Glutamatergic neuron (in vitro differentiated cells): Measurements from ENCODE around the gene TNFRSF9. TPM values are rescaled to one million over a fixed set of nuclear protein-coding genes. Genes with fewer than 3 reads are reported as not detected.
"Not testable (repeated sequence)": the region's sequence is repeated elsewhere in the genome, so short reads cannot be mapped to it uniquely, and the experiment has no call there.

Source experiments
- DNase-seq: peaks from one replicate; pipeline ENCODE4 v3.0.0; 2022
- H3K27ac Mint-ChIP-seq: one replicate; pipeline ENCODE4 v1.8.0; 2020; ENCODE audit warnings: mild to moderate bottlenecking, mixed read lengths, inconsistent platforms; ENCODE audit not compliant: unreplicated experiment
- H3K27me3 Mint-ChIP-seq: one replicate; pipeline ENCODE4 v1.8.0; 2020; ENCODE audit warnings: mild to moderate bottlenecking, moderate library complexity, mixed read lengths, inconsistent platforms; ENCODE audit not compliant: unreplicated experiment
- H3K36me3 Mint-ChIP-seq: one replicate; pipeline ENCODE4 v1.8.0; 2020; ENCODE audit warnings: mild to moderate bottlenecking, mixed read lengths, inconsistent platforms; ENCODE audit not compliant: unreplicated experiment
- H3K4me1 Mint-ChIP-seq: one replicate; pipeline ENCODE4 v1.8.0; 2020; ENCODE audit warnings: mild to moderate bottlenecking, low read depth, mixed read lengths, inconsistent platforms; ENCODE audit not compliant: unreplicated experiment
- H3K4me3 Mint-ChIP-seq: one replicate; pipeline ENCODE4 v1.8.0; 2020; ENCODE audit warnings: mild to moderate bottlenecking, mixed read lengths, inconsistent platforms; ENCODE audit not compliant: unreplicated experiment
- H3K9me3 Mint-ChIP-seq: one replicate; pipeline ENCODE4 v1.8.0; 2020; ENCODE audit warnings: mild to moderate bottlenecking, moderate library complexity, mixed read lengths, inconsistent platforms; ENCODE audit not compliant: unreplicated experiment
- CTCF ChIP-seq: fragments of 200-600 bp; sonication (generic); IDR thresholded peaks from one replicate; pipeline ENCODE4 v1.5.0; 2021; ENCODE audit not compliant: partially characterized antibody, unreplicated experiment
- total RNA-seq: library from RNA; stranded (reverse); fragmentation: NEBNext Ultra II Directional; extraction: Animal tissue kit (Norgen Biotek cat#: 25700); gene quantifications from one replicate; pipeline ENCODE4 v1.2.1, GENCODE V29; 2021; ENCODE audit not compliant: unreplicated experiment

Gene TNFRSF9
- total RNA-seq, 1 donor from 2014 or later, result 0.15 TPM

GRCh38 chr1:7956218-7957032 lies 15.8 kb upstream of the TNFRSF9 start:
- no peaks in the 10 kb centered on the region for H3K36me3 Mint-ChIP-seq
- peaks cover 4% of the 10 kb centered on the region for H3K4me1 Mint-ChIP-seq
- H3K27me3 Mint-ChIP-seq, result peaks cover 4% of the 10 kb centered on the region
- no peak overlapping the region for H3K4me3 Mint-ChIP-seq
- H3K27ac Mint-ChIP-seq, result no peak overlapping the region
- no peak for DNase-seq
- TF ChIP-seq CTCF, result no peak
- peaks cover 6% of the 10 kb centered on the region for H3K9me3 Mint-ChIP-seq

- Mint-ChIP-seq H3K27ac (peak overlapping the region; percentile 43), H3K4me3 (peak overlapping the region; percentile 82), H3K27me3 (peaks cover 4% of the 10 kb centered on the region), H3K36me3 (no peaks in the 10 kb centered on the region), H3K4me1 (no peaks in the 10 kb centered on the region), H3K9me3 (peaks cover 4% of the 10 kb centered on the region)
- no peak for TF ChIP-seq CTCF
- DNase-seq, result no peak
These were observed 14.0 kb upstream of the TNFRSF9 start for GRCh38 chr1:7954683-7955082.

GRCh38 chr1:7953850-7954609 lies 13.4 kb upstream of the TNFRSF9 start:
- H3K4me1 Mint-ChIP-seq, result no peaks in the 10 kb centered on the region
- peak overlapping the region; percentile 82 for H3K4me3 Mint-ChIP-seq
- H3K27ac Mint-ChIP-seq, result peak overlapping the region; percentile 77
- no peak for TF ChIP-seq CTCF
- DNase-seq, result peak; percentile 82
- H3K27me3 Mint-ChIP-seq, result peaks cover 4% of the 10 kb centered on the region
- peaks cover 4% of the 10 kb centered on the region for H3K9me3 Mint-ChIP-seq
- H3K36me3 Mint-ChIP-seq, result no peaks in the 10 kb centered on the region

- H3K4me3 Mint-ChIP-seq, DNase-seq, H3K9me3 Mint-ChIP-seq, H3K27me3 Mint-ChIP-seq, H3K27ac Mint-ChIP-seq, H3K36me3 Mint-ChIP-seq, H3K4me1 Mint-ChIP-seq: not testable (repeated sequence)
These were observed 12.2 kb upstream of the TNFRSF9 start for GRCh38 chr1:7952791-7953190.

GRCh38 chr1:7948960-7949359 lies 8.3 kb upstream of the TNFRSF9 start:
- no peak for TF ChIP-seq CTCF
- Mint-ChIP-seq H3K27me3 (peaks cover 4% of the 10 kb centered on the region), H3K9me3 (peaks cover 4% of the 10 kb centered on the region), H3K27ac (no peak overlapping the region), H3K4me3 (no peak overlapping the region), H3K4me1 (no peaks in the 10 kb centered on the region), H3K36me3 (no peaks in the 10 kb centered on the region)
- DNase-seq, result no peak
